H9 (cell line): ENCODE measurements around the gene IGF1R. TPM values are rescaled to one million over a fixed set of nuclear protein-coding genes. Genes with fewer than 3 reads are reported as not detected.

ENCODE experiments used
- DNase-seq: peaks from one replicate; pipeline ENCODE4 v3.0.0-alpha.2; 2017
- H2AFZ ChIP-seq: one replicate; pipeline ENCODE4 v1.6.1; 2013; ENCODE audit warnings: mild to moderate bottlenecking, low read length, control low read depth, moderate library complexity
- H2AK5ac ChIP-seq: 2 replicates; pipeline ENCODE4 v1.6.1; 2013; ENCODE audit warnings: low read length, control low read depth, mixed read lengths; ENCODE audit not compliant: insufficient read length
- H2BK120ac ChIP-seq: one replicate; pipeline ENCODE4 v1.6.1; 2013; ENCODE audit warnings: low read depth, mild to moderate bottlenecking, low read length, control low read depth, inconsistent platforms; ENCODE audit not compliant: poor library complexity, severe bottlenecking
- H2BK12ac ChIP-seq: 2 replicates; pipeline ENCODE4 v1.6.1; 2013; ENCODE audit warnings: low read length, control low read depth, mixed read lengths, low read depth; ENCODE audit not compliant: insufficient read length
- H2BK15ac ChIP-seq: 2 replicates; pipeline ENCODE4 v1.6.1; 2013; ENCODE audit warnings: low read depth, low read length, control low read depth
- H2BK20ac ChIP-seq: one replicate; pipeline ENCODE4 v1.6.1; 2013; ENCODE audit warnings: low read depth, mild to moderate bottlenecking, low read length, control low read depth, inconsistent platforms; ENCODE audit not compliant: poor library complexity, severe bottlenecking
- H2BK5ac ChIP-seq: 2 replicates; pipeline ENCODE4 v1.6.1; 2013; ENCODE audit warnings: low read length, control low read depth, mixed read lengths; ENCODE audit not compliant: insufficient read length
- H3K14ac ChIP-seq: 2 replicates; pipeline ENCODE4 v1.6.1; 2013; ENCODE audit warnings: low read length, control low read depth; ENCODE audit not compliant: insufficient read depth
- H3K18ac ChIP-seq: 2 replicates; pipeline ENCODE4 v1.6.1; 2013; ENCODE audit warnings: low read depth, mild to moderate bottlenecking, mixed read lengths, low read length, control low read depth; ENCODE audit not compliant: insufficient read length
- H3K23ac ChIP-seq: 2 replicates; pipeline ENCODE4 v1.6.1; 2013; ENCODE audit warnings: low read length, control low read depth, mixed read lengths, low read depth; ENCODE audit not compliant: insufficient read length
- H3K23me2 ChIP-seq: 2 replicates; pipeline ENCODE4 v1.6.1; 2013; ENCODE audit warnings: low read depth, mild to moderate bottlenecking, mixed read lengths, low read length, control low read depth; ENCODE audit not compliant: insufficient read length, poor library complexity, severe bottlenecking
- H3K27ac ChIP-seq: 2 replicates; pipeline ENCODE4 v1.5.1; 2013; ENCODE audit warnings: low read length, control low read depth, mixed read lengths, low read depth; ENCODE audit not compliant: insufficient read length
- H3K27me3 ChIP-seq: 2 replicates; pipeline ENCODE4 v1.6.1; 2013; ENCODE audit warnings: low read length, control low read depth, inconsistent platforms; ENCODE audit not compliant: insufficient read depth
- H3K4ac ChIP-seq: 2 replicates; pipeline ENCODE4 v1.6.1; 2013; ENCODE audit warnings: low read depth, mild to moderate bottlenecking, control low read depth, inconsistent platforms, low read length, moderate library complexity
- H3K4me1 ChIP-seq: 2 replicates; pipeline ENCODE4 v1.6.1; 2013; ENCODE audit warnings: low read length, control low read depth, inconsistent platforms; ENCODE audit not compliant: insufficient read depth
- H3K4me2 ChIP-seq: 2 replicates; pipeline ENCODE4 v1.6.1; 2013; ENCODE audit warnings: low read length, control low read depth, mixed read lengths; ENCODE audit not compliant: insufficient read length, insufficient read depth
- H3K56ac ChIP-seq: 2 replicates; pipeline ENCODE4 v1.6.1; 2013; ENCODE audit warnings: low read depth, mild to moderate bottlenecking, mixed read lengths, low read length, control low read depth; ENCODE audit not compliant: insufficient read length
- H3K79me1 ChIP-seq: 2 replicates; pipeline ENCODE4 v1.6.1; 2013; ENCODE audit warnings: low read depth, mild to moderate bottlenecking, moderate library complexity, low read length, control low read depth, inconsistent platforms; ENCODE audit not compliant: insufficient read depth, poor library complexity, severe bottlenecking
- H3K79me2 ChIP-seq: 2 replicates; pipeline ENCODE4 v1.6.1; 2013; ENCODE audit warnings: low read length, control low read depth, inconsistent platforms; ENCODE audit not compliant: insufficient read depth
- H3K9ac ChIP-seq: 2 replicates; pipeline ENCODE4 v1.6.1; 2013; ENCODE audit warnings: low read length, control low read depth, mixed read lengths; ENCODE audit not compliant: insufficient read length; ENCODE audit errors: extremely low read depth
- H3K9me3 ChIP-seq: one replicate; pipeline ENCODE4 v1.6.1; 2013; ENCODE audit warnings: low read depth, low read length, inconsistent platforms; ENCODE audit not compliant: control insufficient read depth
- H3T11ph ChIP-seq: one replicate; pipeline ENCODE4 v1.6.1; 2013; ENCODE audit warnings: mild to moderate bottlenecking, low read length, control low read depth, inconsistent platforms
- H4K20me1 ChIP-seq: one replicate; pipeline ENCODE4 v1.6.1; 2013; ENCODE audit not compliant: control insufficient read depth, insufficient read length, insufficient read depth
- H4K5ac ChIP-seq: 2 replicates; pipeline ENCODE4 v1.6.1; 2013; ENCODE audit warnings: low read depth, mild to moderate bottlenecking, mixed read lengths, low read length, control low read depth; ENCODE audit not compliant: insufficient read length
- H4K8ac ChIP-seq: replicated peaks from 2 replicates; pipeline ENCODE4 v1.6.1; 2013; ENCODE audit warnings: low read length, control low read depth, mixed read lengths, low read depth; ENCODE audit not compliant: insufficient read length
- H4K91ac ChIP-seq: 2 replicates; pipeline ENCODE4 v1.6.1; 2013; ENCODE audit warnings: low read depth, mild to moderate bottlenecking, moderate library complexity, mixed read lengths, low read length, control low read depth; ENCODE audit not compliant: insufficient read length
- H3K27ac Mint-ChIP-seq, 3 experiments: 2 replicates in 2 of 3; 3 replicates in 1 of 3; pipeline ENCODE4 v1.8.0; 2020 to 2021; ENCODE audit warnings: mixed read lengths in 3 of 3, mild to moderate bottlenecking in 1 of 3, moderate library complexity in 1 of 3
- H3K27me3 Mint-ChIP-seq: 2 replicates; pipeline ENCODE4 v1.8.0; 2021; ENCODE audit warnings: low read depth, mild to moderate bottlenecking, moderate library complexity, mixed read lengths
- H3K36me3 Mint-ChIP-seq, 3 experiments: 2 replicates in 2 of 3; 3 replicates in 1 of 3; pipeline ENCODE4 v1.8.0; 2020 to 2021; ENCODE audit warnings: low read depth in 3 of 3, mixed read lengths in 3 of 3; ENCODE audit not compliant: insufficient read depth in 1 of 3
- H3K4me1 Mint-ChIP-seq, 2 experiments: 2 replicates each; pipeline ENCODE4 v1.8.0; 2020; ENCODE audit warnings: mixed read lengths in 2 of 2
- H3K4me3 Mint-ChIP-seq, 2 experiments: 2 replicates in 1 of 2; 3 replicates in 1 of 2; pipeline ENCODE4 v1.8.0; 2020 to 2021; ENCODE audit warnings: mild to moderate bottlenecking in 2 of 2, mixed read lengths in 2 of 2, moderate library complexity in 1 of 2
- H3K9me3 Mint-ChIP-seq, 2 experiments: 2 replicates in 1 of 2; 3 replicates in 1 of 2; pipeline ENCODE4 v1.8.0; 2020; ENCODE audit warnings: mild to moderate bottlenecking in 2 of 2, mixed read lengths in 2 of 2, moderate library complexity in 1 of 2
- WGBS: extraction: QIAGEN DNeasy Blood & Tissue Kit; methylation state at CpG from one replicate; pipeline ENCODE4 v1.1.7; 2013; ENCODE audit warnings: missing lambda C conversion rate, low lambda C conversion rate, mixed read lengths; ENCODE audit not compliant: insufficient read length; ENCODE audit errors: extremely low coverage; 5-methylcytosine and 5-hydroxymethylcytosine counted together
- total RNA-seq: library from RNA; stranded (reverse); gene quantifications from 2 replicates; pipeline ENCODE4 v1.2.1, GENCODE V29; 2021
- TF ChIP-seq, protein P1 (sequence below): fragments of 200-600 bp; sonication (generic); conservative IDR thresholded peaks from 3 replicates; pipeline ENCODE4 v1.8.0; 2021; ENCODE audit warnings: antibody characterized with exemption, mild to moderate bottlenecking

IGF1R gene
- total RNA-seq, 1 experiment from 2014 or later, result 70.0 TPM

DNA sequence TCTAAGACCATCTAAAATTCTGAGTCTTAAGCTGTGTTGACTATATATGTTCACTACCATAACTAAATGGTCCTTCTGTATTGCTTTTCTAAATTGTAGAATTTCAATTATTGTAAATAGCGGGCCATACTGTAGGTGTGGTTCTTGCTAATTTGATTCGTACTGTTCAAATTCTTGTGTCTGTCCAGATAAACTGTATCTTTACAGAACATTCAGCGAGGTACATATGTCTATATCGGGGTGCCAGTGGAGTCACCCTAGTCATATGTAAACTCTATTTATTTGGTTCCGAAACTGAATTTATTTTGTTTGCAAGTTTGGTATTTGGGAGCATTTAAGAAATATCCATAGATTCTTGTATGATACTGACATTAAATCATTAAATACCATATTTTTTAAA, 69.0 kb downstream of the IGF1R start:
- peaks cover 51% of the 10 kb centered on the region for H3K4me1 ChIP-seq
- no peak overlapping the region for H3K27ac ChIP-seq
- H3K9ac ChIP-seq, result no peak overlapping the region
- no peaks in the 10 kb centered on the region for H3K9me3 ChIP-seq
- Mint-ChIP-seq H3K27ac (no peak overlapping the region), H3K4me3 (no peak overlapping the region), H3K36me3 (peaks cover 2 to 6% (median 3%) of the 10 kb centered on the region in 3 experiments; a peak in 5 of 7 replicates), H3K27me3 (no peaks in the 10 kb centered on the region), H3K9me3 (no peaks in the 10 kb centered on the region; a peak in 1 of 5 replicates), H3K4me1 (peaks cover 88 to 89% of the 10 kb centered on the region in 2 experiments)
- DNase-seq, result no peak
- no CpG with 5 or more reads among the region's 5 CpGs for WGBS
- H3K79me1 ChIP-seq, result peaks cover 19% of the 10 kb centered on the region
- H3K23me2 ChIP-seq, result no peaks in the 10 kb centered on the region
- H3K79me2 ChIP-seq, result peaks cover 88% of the 10 kb centered on the region; the same call in 1 of the 2 replicates
- H3K23ac ChIP-seq, result no peak overlapping the region
- H3K27me3 ChIP-seq, result no peaks in the 10 kb centered on the region; the same call in 1 of the 2 replicates
- H3K18ac ChIP-seq, result no peak overlapping the region
- no peak overlapping the region for H3K56ac ChIP-seq
- H2BK20ac ChIP-seq, result no peak overlapping the region
- H3K4ac ChIP-seq, result no peak overlapping the region
- H3K4me2 ChIP-seq, result no peak overlapping the region
- no peak overlapping the region for H4K8ac ChIP-seq
- H4K91ac ChIP-seq, result no peak overlapping the region
- no peak overlapping the region for H2BK15ac ChIP-seq
- no peak overlapping the region for H3K14ac ChIP-seq
- H2BK5ac ChIP-seq, result no peak overlapping the region
- no peak overlapping the region for H2AK5ac ChIP-seq
- H2BK120ac ChIP-seq, result no peak overlapping the region
- H4K20me1 ChIP-seq, result no peaks in the 10 kb centered on the region
- H3T11ph ChIP-seq, result no peak overlapping the region
- H4K5ac ChIP-seq, result no peak overlapping the region
- no peak overlapping the region for H2BK12ac ChIP-seq
- H2AFZ ChIP-seq, result no peak overlapping the region
- TF ChIP-seq, protein P1, sequence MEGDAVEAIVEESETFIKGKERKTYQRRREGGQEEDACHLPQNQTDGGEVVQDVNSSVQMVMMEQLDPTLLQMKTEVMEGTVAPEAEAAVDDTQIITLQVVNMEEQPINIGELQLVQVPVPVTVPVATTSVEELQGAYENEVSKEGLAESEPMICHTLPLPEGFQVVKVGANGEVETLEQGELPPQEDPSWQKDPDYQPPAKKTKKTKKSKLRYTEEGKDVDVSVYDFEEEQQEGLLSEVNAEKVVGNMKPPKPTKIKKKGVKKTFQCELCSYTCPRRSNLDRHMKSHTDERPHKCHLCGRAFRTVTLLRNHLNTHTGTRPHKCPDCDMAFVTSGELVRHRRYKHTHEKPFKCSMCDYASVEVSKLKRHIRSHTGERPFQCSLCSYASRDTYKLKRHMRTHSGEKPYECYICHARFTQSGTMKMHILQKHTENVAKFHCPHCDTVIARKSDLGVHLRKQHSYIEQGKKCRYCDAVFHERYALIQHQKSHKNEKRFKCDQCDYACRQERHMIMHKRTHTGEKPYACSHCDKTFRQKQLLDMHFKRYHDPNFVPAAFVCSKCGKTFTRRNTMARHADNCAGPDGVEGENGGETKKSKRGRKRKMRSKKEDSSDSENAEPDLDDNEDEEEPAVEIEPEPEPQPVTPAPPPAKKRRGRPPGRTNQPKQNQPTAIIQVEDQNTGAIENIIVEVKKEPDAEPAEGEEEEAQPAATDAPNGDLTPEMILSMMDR, result no peak
